KMS-11 (cell line): ENCODE results near the gene CREB3L2.
"Not testable (repeated sequence)": the region's sequence is repeated elsewhere in the genome, so short reads cannot be mapped to it uniquely, and the experiment has no call there.

Source experiments
- H2AFZ ChIP-seq: fragments of 200-600 bp; sonication (generic); 2 replicates; pipeline ENCODE4 v1.6.1; 2016; ENCODE audit warnings: antibody characterized with exemption, mixed run types, low read depth
- H3K27ac ChIP-seq: fragments of 200-600 bp; sonication (generic); 2 replicates; pipeline ENCODE4 v1.6.1; 2016; ENCODE audit warnings: mild to moderate bottlenecking, mixed run types
- H3K27me3 ChIP-seq: fragments of 200-600 bp; sonication (generic); 2 replicates; pipeline ENCODE4 v1.6.1; 2017; ENCODE audit warnings: mild to moderate bottlenecking, low read depth, mixed run types, moderate library complexity; ENCODE audit not compliant: insufficient read depth
- H3K36me3 ChIP-seq: fragments of 200-600 bp; sonication (generic); 2 replicates; pipeline ENCODE4 v1.6.1; 2017; ENCODE audit warnings: mild to moderate bottlenecking, mixed run types; ENCODE audit not compliant: insufficient read depth
- H3K4me1 ChIP-seq: fragments of 200-600 bp; sonication (generic); 2 replicates; pipeline ENCODE4 v1.6.1; 2016; ENCODE audit warnings: mild to moderate bottlenecking, low read depth, mixed run types; ENCODE audit not compliant: poor library complexity, severe bottlenecking
- H3K4me2 ChIP-seq: fragments of 200-600 bp; sonication (generic); 2 replicates; pipeline ENCODE4 v1.7.0; 2016; ENCODE audit warnings: mild to moderate bottlenecking, mixed run types
- H3K4me3 ChIP-seq: fragments of 200-600 bp; sonication (generic); IDR thresholded peaks from 2 replicates; pipeline ENCODE4 v1.6.1; 2017; ENCODE audit warnings: low read depth, low read length, mixed read lengths; ENCODE audit not compliant: insufficient read depth
- H3K79me2 ChIP-seq: fragments of 200-600 bp; sonication (generic); 2 replicates; pipeline ENCODE4 v1.6.1; 2016; ENCODE audit warnings: low read depth, mixed run types; ENCODE audit not compliant: insufficient read depth
- H3K9ac ChIP-seq: fragments of 200-600 bp; sonication (generic); 2 replicates; pipeline ENCODE4 v1.6.1; 2016; ENCODE audit warnings: mild to moderate bottlenecking, mixed run types
- H4K20me1 ChIP-seq: fragments of 200-600 bp; sonication (generic); 2 replicates; pipeline ENCODE4 v1.6.1; 2016; ENCODE audit warnings: mild to moderate bottlenecking, mixed run types; ENCODE audit not compliant: insufficient read depth
- CTCF ChIP-seq: fragments of 200-600 bp; sonication (generic); conservative IDR thresholded peaks from 2 replicates; pipeline ENCODE4 v1.6.1; 2017; ENCODE audit warnings: low read depth, mild to moderate bottlenecking, antibody characterized with exemption, low read length, moderate library complexity, mixed read lengths

The CREB3L2 gene

GRCh38 chr7:137908106-137908505 lies 93.8 kb downstream of the CREB3L2 start:
- no peak overlapping the region for H3K9ac ChIP-seq
- no peak overlapping the region for H3K27ac ChIP-seq
- no peak for TF ChIP-seq CTCF
- no peak overlapping the region for H2AFZ ChIP-seq
- no peak overlapping the region for H3K4me3 ChIP-seq
- H3K4me2 ChIP-seq = no peak overlapping the region
- H3K4me1 ChIP-seq = peaks cover 14% of the 10 kb centered on the region
- no peaks in the 10 kb centered on the region; the same call in 1 of the 2 replicates for H3K36me3 ChIP-seq
- no peaks in the 10 kb centered on the region for H3K79me2 ChIP-seq
- no peaks in the 10 kb centered on the region for H3K27me3 ChIP-seq
- no peaks in the 10 kb centered on the region for H4K20me1 ChIP-seq

GRCh38 chr7:137906636-137907035 lies 95.2 kb downstream of the CREB3L2 start:
- H3K27me3 ChIP-seq, H4K20me1 ChIP-seq, H3K4me3 ChIP-seq, H3K27ac ChIP-seq, H3K9ac ChIP-seq, H2AFZ ChIP-seq, H3K4me2 ChIP-seq, H3K79me2 ChIP-seq, H3K36me3 ChIP-seq: not testable (repeated sequence)
- peaks cover 14% of the 10 kb centered on the region for H3K4me1 ChIP-seq

- H3K9ac ChIP-seq = no peak overlapping the region
- H3K79me2 ChIP-seq = no peaks in the 10 kb centered on the region
- peaks cover 14% of the 10 kb centered on the region for H3K4me1 ChIP-seq
- H2AFZ ChIP-seq = no peak overlapping the region
- TF ChIP-seq CTCF = no peak
- no peak overlapping the region for H3K4me3 ChIP-seq
- no peaks in the 10 kb centered on the region; the same call in 1 of the 2 replicates for H3K36me3 ChIP-seq
- no peak overlapping the region for H3K4me2 ChIP-seq
- no peaks in the 10 kb centered on the region for H3K27me3 ChIP-seq
- no peaks in the 10 kb centered on the region for H4K20me1 ChIP-seq
- H3K27ac ChIP-seq = no peak overlapping the region
These were observed 97.1 kb downstream of the CREB3L2 start for GRCh38 chr7:137904833-137905232.

GRCh38 chr7:137903382-137904169 lies 98.3 kb downstream of the CREB3L2 start:
- H3K36me3 ChIP-seq = no peaks in the 10 kb centered on the region; the same call in 1 of the 2 replicates
- no peak overlapping the region for H3K27ac ChIP-seq

More at GRCh38 chr7:137903382-137904169, 98.3 kb downstream of the CREB3L2 start:
- H2AFZ ChIP-seq = no peak overlapping the region
- H4K20me1 ChIP-seq = no peaks in the 10 kb centered on the region
- TF ChIP-seq CTCF = peak; percentile 98
- H3K9ac ChIP-seq = no peak overlapping the region
- no peaks in the 10 kb centered on the region for H3K27me3 ChIP-seq
- H3K4me1 ChIP-seq = peaks cover 19% of the 10 kb centered on the region
- no peaks in the 10 kb centered on the region for H3K79me2 ChIP-seq
- H3K4me3 ChIP-seq = no peak overlapping the region
- peak overlapping the region; percentile 1; the same call in 1 of the 2 replicates for H3K4me2 ChIP-seq
